Measurements from ENCODE around the gene SARS2.

DNA sequence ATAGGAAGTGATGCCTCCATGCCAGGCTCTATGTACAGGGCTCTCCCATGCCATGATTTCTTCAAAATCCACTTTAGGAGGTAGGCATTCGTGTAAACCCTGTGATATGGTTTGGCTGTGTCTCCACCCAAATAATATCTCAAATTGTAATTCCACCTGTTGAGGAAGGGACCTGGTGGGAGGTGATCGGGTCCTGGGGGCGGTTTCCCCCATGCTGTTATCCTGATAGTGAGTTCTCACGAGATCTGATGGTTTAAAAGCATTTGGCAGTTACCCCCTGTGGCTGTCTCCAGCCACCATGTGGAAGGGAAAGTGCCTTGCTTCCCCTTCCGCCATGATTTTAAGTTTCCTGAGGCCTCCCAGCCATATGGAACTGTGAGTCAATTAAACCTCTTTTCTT, 8.1 kb downstream of the SARS2 start:
- TF ChIP-seq, protein P1, sequence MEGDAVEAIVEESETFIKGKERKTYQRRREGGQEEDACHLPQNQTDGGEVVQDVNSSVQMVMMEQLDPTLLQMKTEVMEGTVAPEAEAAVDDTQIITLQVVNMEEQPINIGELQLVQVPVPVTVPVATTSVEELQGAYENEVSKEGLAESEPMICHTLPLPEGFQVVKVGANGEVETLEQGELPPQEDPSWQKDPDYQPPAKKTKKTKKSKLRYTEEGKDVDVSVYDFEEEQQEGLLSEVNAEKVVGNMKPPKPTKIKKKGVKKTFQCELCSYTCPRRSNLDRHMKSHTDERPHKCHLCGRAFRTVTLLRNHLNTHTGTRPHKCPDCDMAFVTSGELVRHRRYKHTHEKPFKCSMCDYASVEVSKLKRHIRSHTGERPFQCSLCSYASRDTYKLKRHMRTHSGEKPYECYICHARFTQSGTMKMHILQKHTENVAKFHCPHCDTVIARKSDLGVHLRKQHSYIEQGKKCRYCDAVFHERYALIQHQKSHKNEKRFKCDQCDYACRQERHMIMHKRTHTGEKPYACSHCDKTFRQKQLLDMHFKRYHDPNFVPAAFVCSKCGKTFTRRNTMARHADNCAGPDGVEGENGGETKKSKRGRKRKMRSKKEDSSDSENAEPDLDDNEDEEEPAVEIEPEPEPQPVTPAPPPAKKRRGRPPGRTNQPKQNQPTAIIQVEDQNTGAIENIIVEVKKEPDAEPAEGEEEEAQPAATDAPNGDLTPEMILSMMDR (IDR thresholded peaks at IDR 0.05; ENCODE audit: low read depth, low read length): no peak
- TF ChIP-seq, protein P2, sequence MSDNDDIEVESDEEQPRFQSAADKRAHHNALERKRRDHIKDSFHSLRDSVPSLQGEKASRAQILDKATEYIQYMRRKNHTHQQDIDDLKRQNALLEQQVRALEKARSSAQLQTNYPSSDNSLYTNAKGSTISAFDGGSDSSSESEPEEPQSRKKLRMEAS (IDR thresholded peaks at IDR 0.05; ENCODE audit: low read depth, low read length): no peak
- no peak for TF ChIP-seq POLR2A (IDR thresholded peaks at IDR 0.05; ENCODE audit: extremely low read depth, insufficient read length)
